ENCODE results near the gene MAGI3. TPM values are rescaled to one million over a fixed set of nuclear protein-coding genes. Genes with fewer than 3 reads are reported as not detected.

Gene MAGI3
- total RNA-seq, 1 experiment from 2014 or later: 7.2 TPM

DNA sequence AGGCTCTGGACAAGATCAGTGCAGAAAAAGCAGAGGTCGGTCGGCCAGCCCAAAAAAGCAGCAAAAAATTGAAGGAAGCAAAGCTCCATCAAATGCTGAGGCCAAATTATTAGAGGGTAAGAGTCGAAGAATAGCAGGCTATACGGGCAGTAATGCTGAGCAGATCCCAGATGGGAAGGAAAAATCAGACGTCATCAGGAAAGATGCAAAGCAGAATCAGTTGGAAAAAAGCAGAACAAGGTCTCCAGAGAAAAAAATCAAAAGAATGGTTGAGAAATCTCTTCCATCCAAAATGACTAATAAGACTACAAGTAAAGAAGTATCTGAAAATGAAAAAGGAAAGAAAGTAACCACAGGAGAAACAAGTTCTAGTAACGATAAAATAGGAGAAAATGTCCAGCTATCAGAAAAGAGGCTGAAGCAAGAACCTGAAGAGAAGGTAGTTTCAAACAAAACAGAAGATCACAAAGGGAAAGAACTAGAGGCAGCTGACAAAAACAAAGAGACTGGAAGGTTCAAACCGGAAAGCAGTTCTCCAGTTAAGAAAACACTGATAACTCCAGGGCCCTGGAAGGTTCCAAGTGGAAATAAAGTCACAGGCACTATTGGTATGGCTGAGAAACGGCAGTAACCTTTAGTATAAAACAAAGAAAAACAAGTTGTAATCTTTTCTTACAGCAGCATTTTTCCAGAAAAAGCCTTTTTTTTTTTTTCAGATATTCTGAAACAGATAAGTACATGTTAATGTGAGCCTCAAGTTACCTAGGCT lies 293.3 kb downstream of the MAGI3 start:
- no peak overlapping the region for H2AFZ ChIP-seq (ENCODE audit: low read length)
- no TSS peak for BruUV-seq (replicated peaks)

DNA sequence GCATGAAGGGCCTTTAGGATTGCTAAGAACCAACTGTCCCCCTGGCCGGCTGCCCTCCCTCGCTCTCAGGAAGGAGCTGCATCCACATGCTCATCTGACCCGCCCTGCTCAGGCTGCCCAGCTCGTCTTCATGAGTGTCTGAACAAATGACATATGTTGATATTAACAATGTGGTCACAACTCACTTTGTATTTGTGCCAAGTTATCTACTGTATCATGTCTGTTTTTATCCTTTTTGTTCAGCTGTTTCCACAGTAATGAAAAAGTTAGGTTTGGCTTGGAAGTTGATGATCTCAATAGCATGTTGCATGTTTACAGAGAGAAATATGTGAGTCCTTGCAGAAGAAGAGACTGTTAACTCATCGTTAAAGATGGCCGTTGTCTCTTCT lies 293.8 kb downstream of the MAGI3 start:
- ChIA-PET CTCF (no interaction called here), POLR2A (ENCODE audit: unreplicated experiment) (no interaction called here)
- no peak overlapping the region for H2AFZ ChIP-seq (ENCODE audit: low read length)
- BruUV-seq (replicated peaks): no TSS peak
- no peak overlapping the region for H3K27ac ChIP-seq (ENCODE audit: low read length)
- no peaks in the 10 kb centered on the region for H3F3A ChIP-seq (ENCODE audit: low read length, unreplicated experiment)
- H3K36me3 ChIP-seq (ENCODE audit: low read depth, low read length): no peaks in the 10 kb centered on the region
- intact Hi-C loops (cut with micrococcal nuclease): no loop called here
- TF ChIP-seq, protein P1, sequence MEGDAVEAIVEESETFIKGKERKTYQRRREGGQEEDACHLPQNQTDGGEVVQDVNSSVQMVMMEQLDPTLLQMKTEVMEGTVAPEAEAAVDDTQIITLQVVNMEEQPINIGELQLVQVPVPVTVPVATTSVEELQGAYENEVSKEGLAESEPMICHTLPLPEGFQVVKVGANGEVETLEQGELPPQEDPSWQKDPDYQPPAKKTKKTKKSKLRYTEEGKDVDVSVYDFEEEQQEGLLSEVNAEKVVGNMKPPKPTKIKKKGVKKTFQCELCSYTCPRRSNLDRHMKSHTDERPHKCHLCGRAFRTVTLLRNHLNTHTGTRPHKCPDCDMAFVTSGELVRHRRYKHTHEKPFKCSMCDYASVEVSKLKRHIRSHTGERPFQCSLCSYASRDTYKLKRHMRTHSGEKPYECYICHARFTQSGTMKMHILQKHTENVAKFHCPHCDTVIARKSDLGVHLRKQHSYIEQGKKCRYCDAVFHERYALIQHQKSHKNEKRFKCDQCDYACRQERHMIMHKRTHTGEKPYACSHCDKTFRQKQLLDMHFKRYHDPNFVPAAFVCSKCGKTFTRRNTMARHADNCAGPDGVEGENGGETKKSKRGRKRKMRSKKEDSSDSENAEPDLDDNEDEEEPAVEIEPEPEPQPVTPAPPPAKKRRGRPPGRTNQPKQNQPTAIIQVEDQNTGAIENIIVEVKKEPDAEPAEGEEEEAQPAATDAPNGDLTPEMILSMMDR (conservative IDR thresholded peaks at IDR 0.05; ENCODE audit: low read depth, low read length): no peak
- TF ChIP-seq EZH2phosphoT487 (IDR thresholded peaks at IDR 0.05; ENCODE audit: borderline replicate concordance, low read length): no peak
- TF ChIP-seq EZH2 (IDR thresholded peaks at IDR 0.05; ENCODE audit: low read length, unreplicated experiment): no peak
- H3K9me3 ChIP-seq (ENCODE audit: low read length): no peaks in the 10 kb centered on the region
- H3K4me3 ChIP-seq (ENCODE audit: low read length): no peak overlapping the region
- no peak overlapping the region for H3K4me2 ChIP-seq (ENCODE audit: low read length)
- ATAC-seq: no peak
- no peaks in the 10 kb centered on the region for H3K79me2 ChIP-seq (ENCODE audit: low read length)
- no peaks in the 10 kb centered on the region for H3K4me1 ChIP-seq (ENCODE audit: insufficient read depth, low read length)
- H3K27me3 ChIP-seq (ENCODE audit: low read length): no peaks in the 10 kb centered on the region
- H3K9ac ChIP-seq (ENCODE audit: low read length): no peak overlapping the region
- no peaks in the 10 kb centered on the region for H4K20me1 ChIP-seq (ENCODE audit: low read length)
- DNase-seq: no peak
- H3K9me2 ChIP-seq (replicated peaks; ENCODE audit: low read length): no peaks in the 10 kb centered on the region

More for the DNA sequence above, 293.3 kb downstream of the MAGI3 start:
- ATAC-seq (no peak), DNase-seq (no peak)
- Histone ChIP-seq H3K79me2 (ENCODE audit: low read length) (no peaks in the 10 kb centered on the region), H4K20me1 (ENCODE audit: low read length) (no peaks in the 10 kb centered on the region), H3K9me3 (ENCODE audit: low read length) (no peaks in the 10 kb centered on the region), H3K4me2 (ENCODE audit: low read length) (no peak overlapping the region), H3F3A (ENCODE audit: low read length, unreplicated experiment) (no peaks in the 10 kb centered on the region), H3K4me1 (ENCODE audit: insufficient read depth, low read length) (no peaks in the 10 kb centered on the region), H3K27ac (ENCODE audit: low read length) (no peak overlapping the region), H3K9me2 (replicated peaks; ENCODE audit: low read length) (no peaks in the 10 kb centered on the region), H3K4me3 (ENCODE audit: low read length) (no peak overlapping the region), H3K27me3 (ENCODE audit: low read length) (no peaks in the 10 kb centered on the region), H3K9ac (ENCODE audit: low read length) (no peak overlapping the region), H3K36me3 (ENCODE audit: low read depth, low read length) (no peaks in the 10 kb centered on the region)
- ChIA-PET POLR2A (ENCODE audit: unreplicated experiment) (no interaction called here), CTCF (no interaction called here)
- intact Hi-C loops (cut with micrococcal nuclease): no loop called here
- TF ChIP-seq EZH2 (IDR thresholded peaks at IDR 0.05; ENCODE audit: low read length, unreplicated experiment) (no peak), EZH2phosphoT487 (IDR thresholded peaks at IDR 0.05; ENCODE audit: borderline replicate concordance, low read length) (no peak)
- TF ChIP-seq, protein P1 (conservative IDR thresholded peaks at IDR 0.05; ENCODE audit: low read depth, low read length): no peak

GRCh38 chr1:113686891-113687618 lies 296.7 kb downstream of the MAGI3 start:
- no peak overlapping the region for H3K9ac ChIP-seq (ENCODE audit: low read length)
- H2AFZ ChIP-seq (ENCODE audit: low read length): no peak overlapping the region
- no peaks in the 10 kb centered on the region for H3K9me3 ChIP-seq (ENCODE audit: low read length)
- no peaks in the 10 kb centered on the region for H3K4me1 ChIP-seq (ENCODE audit: insufficient read depth, low read length)
- DNase-seq (no peak), ATAC-seq (no peak)
- H3K79me2 ChIP-seq (ENCODE audit: low read length): no peaks in the 10 kb centered on the region
- H3K4me3 ChIP-seq (ENCODE audit: low read length): no peak overlapping the region
- no peaks in the 10 kb centered on the region for H4K20me1 ChIP-seq (ENCODE audit: low read length)
- no peaks in the 10 kb centered on the region for H3F3A ChIP-seq (ENCODE audit: low read length, unreplicated experiment)
- H3K27me3 ChIP-seq (ENCODE audit: low read length): no peaks in the 10 kb centered on the region
- CTCF ChIA-PET: no interaction called here
- H3K4me2 ChIP-seq (ENCODE audit: low read length): no peak overlapping the region
- POLR2A ChIA-PET (ENCODE audit: unreplicated experiment): no interaction called here
- intact Hi-C loops (cut with micrococcal nuclease): no loop called here
- no TSS peak for BruUV-seq (replicated peaks)
- H3K36me3 ChIP-seq (ENCODE audit: low read depth, low read length): no peaks in the 10 kb centered on the region
- H3K9me2 ChIP-seq (replicated peaks; ENCODE audit: low read length): no peaks in the 10 kb centered on the region
- TF ChIP-seq EZH2phosphoT487 (IDR thresholded peaks at IDR 0.05; ENCODE audit: borderline replicate concordance, low read length) (no peak), EZH2 (IDR thresholded peaks at IDR 0.05; ENCODE audit: low read length, unreplicated experiment) (no peak)
- TF ChIP-seq, protein P1 (conservative IDR thresholded peaks at IDR 0.05; ENCODE audit: low read depth, low read length): no peak
- H3K27ac ChIP-seq (ENCODE audit: low read length): no peak overlapping the region

Measured in PC-3 (cell line).